Lung (tissue), 12 donors: ENCODE results near the gene ALX4. TPM values are rescaled to one million over a fixed set of nuclear protein-coding genes. Genes with fewer than 3 reads are reported as not detected.

Experiments used
- ATAC-seq: fragments of 200-7000 bp; cut with Tn5 transposase; one replicate; pipeline ENCODE4 v1.9.1; 2020; ENCODE audit warnings: moderate number of reproducible peaks; ENCODE audit not compliant: insufficient read depth, low FRiP score
- DNase-seq, 3 donors: peaks; one replicate each; pipeline ENCODE4 v3.0.0-alpha.2; 2013 to 2017
- H3K27ac ChIP-seq, 2 donors: one replicate each; pipeline ENCODE4 v1.5.1; 2013; ENCODE audit warnings: mild to moderate bottlenecking in 2 of 2, moderate library complexity in 2 of 2, control low read depth in 1 of 2, inconsistent platforms in 1 of 2, low read depth in 1 of 2, low read length in 1 of 2
- H3K27me3 ChIP-seq, 3 donors: one replicate each; pipeline ENCODE4 v1.5.1; 2013; ENCODE audit warnings: low read length in 2 of 3; ENCODE audit not compliant: control insufficient read depth in 3 of 3, insufficient read depth in 3 of 3
- H3K36me3 ChIP-seq, 4 donors: one replicate each; pipeline ENCODE4 v1.5.1; 2013; ENCODE audit warnings: low read length in 4 of 4, mild to moderate bottlenecking in 1 of 4, moderate library complexity in 1 of 4; ENCODE audit not compliant: control insufficient read depth in 4 of 4, insufficient read depth in 4 of 4
- H3K4me1 ChIP-seq, 5 donors: one replicate each; pipeline ENCODE4 v1.5.1; 2013; ENCODE audit warnings: low read length in 5 of 5, mild to moderate bottlenecking in 2 of 5, moderate library complexity in 1 of 5; ENCODE audit not compliant: control insufficient read depth in 5 of 5, insufficient read depth in 5 of 5
- H3K4me3 ChIP-seq: one replicate; pipeline ENCODE4 v1.5.1; 2013; ENCODE audit warnings: mild to moderate bottlenecking, control low read depth, moderate library complexity
- H3K9ac ChIP-seq, 2 donors: one replicate each; pipeline ENCODE4 v1.5.1; 2013; ENCODE audit warnings: low read length in 2 of 2, control low read depth in 1 of 2; ENCODE audit not compliant: insufficient read depth in 1 of 2
- H3K9me3 ChIP-seq, 4 donors: one replicate each; pipeline ENCODE4 v1.5.1; 2013; ENCODE audit warnings: low read length in 3 of 4, mild to moderate bottlenecking in 1 of 4, moderate library complexity in 1 of 4; ENCODE audit not compliant: control insufficient read depth in 4 of 4, insufficient read depth in 3 of 4
- CTCF ChIP-seq: IDR thresholded peaks from 2 replicates; pipeline ENCODE4 v1.5.1; 2012; ENCODE audit warnings: mild to moderate bottlenecking; ENCODE audit errors: control extremely low read depth, extremely low read depth
- WGBS, 2 donors: extraction: QIAGEN DNeasy Blood & Tissue Kit; methylation state at CpG; one replicate each; pipeline ENCODE4 v1.1.7; 2013; 5-methylcytosine and 5-hydroxymethylcytosine counted together
- polyA plus RNA-seq, 2 donors: library from polyadenylated mRNA; stranded (reverse); fragments of 200-250 nt; gene quantifications; one replicate each; pipeline ENCODE4 v1.2.1, GENCODE V29; 2013
- total RNA-seq, 2 donors: library from RNA; depleted of rRNA in 1 of 2; stranded (reverse); fragments of >200 nt in 1 of 2; gene quantifications; one replicate each; pipeline ENCODE4 v1.2.1, GENCODE V29; 2014 to 2021
- donor health status: control.
- donor health status: control.
- donor health status: Bipolar disorder and iron deficiency.
- donor health status: healthy.
- donor health status: DM: yes; HTN: yes; CAD: no.

Gene ALX4
- total and polyA plus RNA-seq, 4 donors: 0.01 to 0.06 TPM; not detected in 2

GRCh38 chr11:44303401-44303938 lies 6.5 kb downstream of the ALX4 start:
- no peak for TF ChIP-seq CTCF
- no peak for DNase-seq
- ATAC-seq: no peak
- H3K9me3 ChIP-seq: peaks cover 0 to 2% (median 0%) of the 10 kb centered on the region in 4 donors
- WGBS, 2 donors: 13% methylated on average over 28 of the region's 28 CpGs
- no peak overlapping the region for H3K4me3 ChIP-seq
- no peaks in the 10 kb centered on the region for H3K36me3 ChIP-seq
- peaks cover 4 to 81% (median 75%) of the 10 kb centered on the region in 3 donors for H3K27me3 ChIP-seq
- H3K9ac ChIP-seq: no peak overlapping the region
- peaks cover 0 to 20% (median 2%) of the 10 kb centered on the region in 5 donors for H3K4me1 ChIP-seq
- H3K27ac ChIP-seq: no peak overlapping the region

GRCh38 chr11:44301564-44302271 lies 8.2 kb downstream of the ALX4 start:
- H3K9ac ChIP-seq: no peak overlapping the region
- H3K4me1 ChIP-seq: peaks cover 0 to 20% (median 2%) of the 10 kb centered on the region in 5 donors
- no peaks in the 10 kb centered on the region for H3K36me3 ChIP-seq
- H3K27me3 ChIP-seq: peaks cover 0 to 64% (median 58%) of the 10 kb centered on the region in 3 donors
- 67 to 80% methylated on average over 20 of the region's 20 CpGs for WGBS, 2 donors
- ATAC-seq: no peak
- H3K9me3 ChIP-seq: no peaks in the 10 kb centered on the region
- no peak for DNase-seq
- no peak overlapping the region for H3K4me3 ChIP-seq
- no peak overlapping the region for H3K27ac ChIP-seq
- TF ChIP-seq CTCF: no peak

GRCh38 chr11:44300844-44301563 lies 8.9 kb downstream of the ALX4 start:
- Histone ChIP-seq H3K9me3 (no peaks in the 10 kb centered on the region), H3K4me3 (no peak overlapping the region), H3K36me3 (no peaks in the 10 kb centered on the region), H3K4me1 (peaks cover 0 to 19% (median 2%) of the 10 kb centered on the region in 5 donors), H3K9ac (no peak overlapping the region), H3K27ac (no peak overlapping the region), H3K27me3 (peaks cover 0 to 57% (median 50%) of the 10 kb centered on the region in 3 donors)
- ATAC-seq (no peak), DNase-seq (no peak)
- 87 to 89% methylated on average over 6 of the region's 6 CpGs for whole genome bisulfite sequencing, 2 donors
- TF ChIP-seq CTCF: no peak
